Prostate gland (tissue), 2 donors: ENCODE results near the gene IFNGR1. TPM values are rescaled to one million over a fixed set of nuclear protein-coding genes. Genes with fewer than 3 reads are reported as not detected.

Experiments used
- DNase-seq: peaks from one replicate; pipeline ENCODE4 v3.0.0-alpha.2; 2019; ENCODE audit warnings: low spot score
- H3K27ac ChIP-seq, 2 donors: fragments of 200-600 bp; sonication (generic); 2 replicates each; pipeline ENCODE4 v1.5.1; 2017 to 2019
- H3K27me3 ChIP-seq: fragments of 200-600 bp; sonication (generic); replicated peaks from 2 replicates; pipeline ENCODE4 v1.5.1; 2019; ENCODE audit not compliant: insufficient read depth
- H3K36me3 ChIP-seq, 2 donors: fragments of 200-600 bp; sonication (generic); 1 replicate in 1 of 2; 2 replicates in 1 of 2; pipeline versions ENCODE4 v1.5.1 to v1.8.1; 2017 to 2019
- H3K4me1 ChIP-seq: fragments of 200-600 bp; sonication (generic); replicated peaks from 2 replicates; pipeline ENCODE4 v1.5.1; 2019
- H3K4me3 ChIP-seq, 2 donors: fragments of 200-600 bp; sonication (generic); 2 replicates each; pipeline ENCODE4 v1.5.1; 2017 to 2019
- H3K9me3 ChIP-seq: fragments of 200-600 bp; sonication (generic); 2 replicates; pipeline ENCODE4 v1.5.1; 2017
- POLR2A ChIP-seq: fragments of 450-650 bp; IDR thresholded peaks from one replicate; pipeline ENCODE4 v1.6.1; 2016; ENCODE audit warnings: antibody characterized with exemption, mild to moderate bottlenecking
- POLR2AphosphoS5 ChIP-seq: sonication (generic); formaldehyde crosslinking; IDR thresholded peaks from one replicate; pipeline ENCODE4 v1.6.1; 2017; ENCODE audit warnings: antibody characterized with exemption
- WGBS: methylation state at CpG from one replicate; pipeline ENCODE4 v1.1.5; 2018; 5-methylcytosine and 5-hydroxymethylcytosine counted together
- intact Hi-C: fragments of 100-400 bp; cut with DNase I; formaldehyde crosslinking; loops from one replicate; pipeline ENCODE4 v1.14.2; 2022
- total RNA-seq, 2 donors: library from RNA; depleted of rRNA; stranded (reverse); fragments of >200 nt; gene quantifications; one replicate each; pipeline ENCODE4 v1.1.0, GENCODE V29; 2016
- TF ChIP-seq, protein P1 (sequence below), 4 experiments: fragments of 200-600 bp in 2 of 4; fragments of 450-650 bp in 2 of 4; sonication (generic) in 2 of 4; IDR thresholded peaks; 1 replicate in 3 of 4; 2 replicates in 1 of 4; pipeline ENCODE4 v1.5.1; 2016 to 2019; ENCODE audit warnings: antibody characterized with exemption in 4 of 4, mild to moderate bottlenecking in 2 of 4, moderate library complexity in 2 of 4

IFNGR1 gene
- total RNA-seq, 2 donors from 2014 or later, result 65.3 to 93.7 TPM

DNA sequence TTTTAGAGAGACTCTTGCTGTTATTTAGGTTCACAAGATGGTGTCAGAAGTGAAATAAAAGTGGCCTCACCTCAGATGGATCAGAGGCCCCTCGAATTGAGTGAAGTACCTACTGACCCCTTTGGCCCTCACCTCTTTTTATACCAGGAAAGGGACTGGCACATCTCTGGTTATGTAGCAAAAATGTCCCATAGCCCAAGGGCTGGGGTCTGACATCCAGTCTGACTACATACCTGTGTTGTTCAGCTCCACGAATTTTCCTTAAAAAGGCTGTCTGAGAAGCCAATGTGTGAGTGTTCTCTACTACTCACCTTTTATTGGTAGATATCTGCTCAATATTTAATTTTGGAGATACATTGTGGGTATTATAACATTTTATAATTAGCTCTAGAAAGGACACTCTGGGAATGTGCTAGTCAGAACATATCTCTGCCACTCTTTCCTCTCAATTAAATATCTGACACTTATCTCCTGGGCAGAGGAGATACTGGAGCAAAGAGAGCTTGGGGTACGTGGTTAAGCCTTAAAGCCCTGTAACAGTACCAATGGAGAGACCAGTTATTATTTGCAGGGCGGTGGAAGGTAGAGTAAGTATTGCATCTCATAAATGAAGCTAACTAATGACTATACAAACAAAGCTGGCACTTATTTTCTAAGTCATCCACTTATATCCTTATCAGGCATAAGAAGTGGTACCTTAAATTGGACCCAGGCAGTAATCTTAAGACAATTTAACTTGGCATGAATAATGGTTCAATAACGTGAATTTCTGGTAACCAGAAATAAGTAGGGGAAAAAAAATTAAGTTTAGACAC is 25.7 kb downstream of the IFNGR1 start:
- Histone ChIP-seq H3K27me3 (no peaks in the 10 kb centered on the region), H3K4me3 (no peak overlapping the region), H3K36me3 (no peaks in the 10 kb centered on the region), H3K9me3 (no peaks in the 10 kb centered on the region), H3K4me1 (no peaks in the 10 kb centered on the region), H3K27ac (no peak overlapping the region)
- TF ChIP-seq POLR2A (no peak), POLR2AphosphoS5 (no peak)
- TF ChIP-seq, protein P1, sequence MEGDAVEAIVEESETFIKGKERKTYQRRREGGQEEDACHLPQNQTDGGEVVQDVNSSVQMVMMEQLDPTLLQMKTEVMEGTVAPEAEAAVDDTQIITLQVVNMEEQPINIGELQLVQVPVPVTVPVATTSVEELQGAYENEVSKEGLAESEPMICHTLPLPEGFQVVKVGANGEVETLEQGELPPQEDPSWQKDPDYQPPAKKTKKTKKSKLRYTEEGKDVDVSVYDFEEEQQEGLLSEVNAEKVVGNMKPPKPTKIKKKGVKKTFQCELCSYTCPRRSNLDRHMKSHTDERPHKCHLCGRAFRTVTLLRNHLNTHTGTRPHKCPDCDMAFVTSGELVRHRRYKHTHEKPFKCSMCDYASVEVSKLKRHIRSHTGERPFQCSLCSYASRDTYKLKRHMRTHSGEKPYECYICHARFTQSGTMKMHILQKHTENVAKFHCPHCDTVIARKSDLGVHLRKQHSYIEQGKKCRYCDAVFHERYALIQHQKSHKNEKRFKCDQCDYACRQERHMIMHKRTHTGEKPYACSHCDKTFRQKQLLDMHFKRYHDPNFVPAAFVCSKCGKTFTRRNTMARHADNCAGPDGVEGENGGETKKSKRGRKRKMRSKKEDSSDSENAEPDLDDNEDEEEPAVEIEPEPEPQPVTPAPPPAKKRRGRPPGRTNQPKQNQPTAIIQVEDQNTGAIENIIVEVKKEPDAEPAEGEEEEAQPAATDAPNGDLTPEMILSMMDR (IDR thresholded peaks at IDR 0.05), result no peak
- intact Hi-C loops, result no loop called here
- WGBS, result 62% methylated on average over 5 of the region's 5 CpGs
- no peak for DNase-seq

DNA sequence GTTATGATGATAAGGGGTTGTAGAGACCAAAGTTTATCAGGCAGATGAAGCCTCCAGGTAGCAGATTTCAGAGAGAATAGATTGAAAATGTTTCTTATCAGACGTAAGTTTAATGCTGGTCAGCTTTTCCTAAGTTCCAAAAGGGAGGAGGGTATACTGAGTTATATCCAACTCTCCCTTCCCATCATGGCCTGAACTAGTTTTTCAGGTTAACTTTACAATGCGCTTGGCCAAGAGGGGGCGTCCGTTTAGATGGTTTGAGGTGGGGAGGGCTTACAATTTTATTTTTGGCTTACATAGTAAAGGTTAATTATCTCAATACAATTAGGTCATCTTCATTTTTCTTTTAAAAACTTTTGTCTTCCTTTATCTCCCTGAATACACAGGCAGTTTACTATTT is 26.4 kb downstream of the IFNGR1 start:
- Histone ChIP-seq H3K36me3 (no peaks in the 10 kb centered on the region), H3K27ac (no peak overlapping the region), H3K4me1 (no peaks in the 10 kb centered on the region), H3K4me3 (no peak overlapping the region), H3K9me3 (no peaks in the 10 kb centered on the region), H3K27me3 (no peaks in the 10 kb centered on the region)
- 72% methylated on average over 4 of the region's 4 CpGs for WGBS
- no peak for TF ChIP-seq POLR2A
- TF ChIP-seq, protein P1 (IDR thresholded peaks at IDR 0.05), result no peak
- no peak for TF ChIP-seq POLR2AphosphoS5
- intact Hi-C loops, result no loop called here
- DNase-seq, result no peak

DNA sequence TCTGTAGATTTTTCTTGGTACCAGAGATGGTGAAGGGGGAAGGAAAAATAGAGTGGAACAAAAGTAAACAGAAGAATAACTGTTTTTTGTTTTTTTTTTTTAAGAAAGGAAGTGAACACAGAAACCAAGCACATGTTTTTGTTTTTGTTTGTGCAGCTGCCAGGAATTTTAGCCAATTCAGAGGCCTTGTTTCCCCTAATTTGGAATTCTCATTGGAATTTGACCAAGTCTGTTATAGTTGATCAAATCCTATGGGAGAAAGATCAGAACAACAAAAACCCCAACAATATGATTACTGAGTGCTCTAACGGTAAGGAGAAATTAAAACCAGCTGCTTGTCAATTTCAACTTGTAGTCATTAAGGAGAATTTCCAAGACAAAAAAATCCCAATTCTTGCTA is 27.5 kb downstream of the IFNGR1 start:
- intact Hi-C loops, result no loop called here
- Histone ChIP-seq H3K4me3 (no peak overlapping the region), H3K27me3 (no peaks in the 10 kb centered on the region), H3K9me3 (no peaks in the 10 kb centered on the region), H3K36me3 (no peaks in the 10 kb centered on the region), H3K4me1 (no peaks in the 10 kb centered on the region), H3K27ac (no peak overlapping the region)
- WGBS, result 64% methylated on average over 1 of the region's 1 CpG
- DNase-seq, result no peak
- TF ChIP-seq POLR2AphosphoS5, result no peak
- TF ChIP-seq, protein P1 (IDR thresholded peaks at IDR 0.05), result no peak
- TF ChIP-seq POLR2A, result no peak

DNA sequence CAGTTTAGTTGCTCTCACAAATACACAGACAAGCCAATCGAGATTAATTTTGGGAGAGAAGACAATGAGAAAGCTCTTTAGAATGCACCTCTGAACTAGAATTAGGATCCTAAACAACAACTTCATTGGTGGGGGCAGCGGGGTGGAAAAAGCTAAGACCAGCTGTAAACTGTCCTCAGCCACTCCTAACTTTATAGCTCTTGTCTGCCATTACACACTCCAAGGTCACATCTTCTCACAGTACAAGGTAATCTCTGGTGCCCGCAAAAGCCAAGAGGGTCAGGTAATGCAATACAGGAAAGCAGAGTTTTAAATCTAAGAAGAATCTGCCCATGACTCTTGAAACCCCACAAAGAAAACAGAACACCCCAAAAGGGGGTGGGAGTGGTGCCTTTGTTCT is 27.9 kb downstream of the IFNGR1 start:
- intact Hi-C loops, result no loop called here
- DNase-seq, result no peak
- no peaks in the 10 kb centered on the region for H3K36me3 ChIP-seq
- H3K27ac ChIP-seq, result no peak overlapping the region
- no peaks in the 10 kb centered on the region for H3K9me3 ChIP-seq
- 64% methylated on average over 3 of the region's 3 CpGs for WGBS
- H3K4me1 ChIP-seq, result no peaks in the 10 kb centered on the region
- H3K4me3 ChIP-seq, result no peak overlapping the region
- no peaks in the 10 kb centered on the region for H3K27me3 ChIP-seq
- TF ChIP-seq, protein P1 (IDR thresholded peaks at IDR 0.05), result no peak
- no peak for TF ChIP-seq POLR2A
- no peak for TF ChIP-seq POLR2AphosphoS5

DNA sequence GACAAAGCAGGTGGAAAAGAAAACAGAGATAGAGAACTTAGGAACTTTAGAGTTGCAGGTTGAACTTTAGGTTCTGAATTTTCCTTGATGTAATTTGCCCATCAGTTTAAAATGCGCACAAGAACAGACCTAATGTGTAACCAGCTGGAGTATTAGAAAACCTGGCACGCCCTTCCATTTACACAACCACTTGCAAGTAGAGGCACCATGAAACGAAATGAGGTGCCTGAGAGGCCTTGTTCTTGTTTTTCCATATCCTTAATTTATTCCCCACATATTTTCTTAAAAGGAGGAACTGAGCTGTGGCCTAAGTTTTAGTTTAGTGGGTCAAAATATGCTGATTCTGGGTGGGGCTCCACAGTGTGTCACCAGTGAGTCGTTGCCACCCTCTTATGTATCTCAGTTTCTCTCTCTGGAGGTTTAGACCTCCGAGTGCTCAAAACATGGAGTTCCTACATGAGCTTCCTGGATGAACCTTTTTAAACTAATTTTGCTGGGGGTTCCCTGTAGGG is 28.5 kb downstream of the IFNGR1 start:
- H3K27ac ChIP-seq, result no peak overlapping the region
- intact Hi-C loops, result no loop called here
- WGBS, result 93% methylated on average over 5 of the region's 5 CpGs
- no peaks in the 10 kb centered on the region for H3K36me3 ChIP-seq
- no peak overlapping the region for H3K4me3 ChIP-seq
- H3K27me3 ChIP-seq, result no peaks in the 10 kb centered on the region
- no peak for DNase-seq
- TF ChIP-seq POLR2AphosphoS5, result no peak
- no peaks in the 10 kb centered on the region for H3K4me1 ChIP-seq
- no peaks in the 10 kb centered on the region for H3K9me3 ChIP-seq
